ENCODE results near the gene GADD45A. TPM values are rescaled to one million over a fixed set of nuclear protein-coding genes. Genes with fewer than 3 reads are reported as not detected.

The GADD45A gene
- total RNA-seq, 1 donor from 2014 or later = 162 TPM

- no peak overlapping the region for H3K4me2 ChIP-seq (ENCODE audit: low read length)
- H3K4me3 ChIP-seq (ENCODE audit: insufficient read depth, low read depth, low read length) = no peak overlapping the region
- no peak overlapping the region for H3K9ac ChIP-seq (ENCODE audit: low read length)
- H3K79me2 ChIP-seq (ENCODE audit: insufficient read depth, low read length) = peaks cover 79% of the 10 kb centered on the region
- no peaks in the 10 kb centered on the region for H3K9me3 ChIP-seq (ENCODE audit: insufficient read depth, low read depth, low read length)
- no peak overlapping the region for H2AFZ ChIP-seq (ENCODE audit: low read depth, low read length)
- H3K4me1 ChIP-seq (ENCODE audit: insufficient read depth, low read length) = peaks cover 27% of the 10 kb centered on the region
- H3K4me1 Mint-ChIP-seq (ENCODE audit: low read depth, unreplicated experiment) = peaks cover 48% of the 10 kb centered on the region
- H3K36me3 ChIP-seq (ENCODE audit: insufficient read depth, low read length) = peaks cover 4% of the 10 kb centered on the region
- H3K36me3 Mint-ChIP-seq (ENCODE audit: low read depth, unreplicated experiment) = peaks cover 4% of the 10 kb centered on the region
- no peak for TF ChIP-seq EZH2 (IDR thresholded peaks at IDR 0.05; ENCODE audit: insufficient read depth, low read length)
- TF ChIP-seq CTCF (IDR thresholded peaks at IDR 0.05; ENCODE audit: insufficient read depth, low read depth, low read length) = no peak
- no peak for DNase-seq (ENCODE audit: low read depth)
- no peaks in the 10 kb centered on the region for H3K27me3 ChIP-seq (ENCODE audit: insufficient read depth, low read length)
- H4K20me1 ChIP-seq (ENCODE audit: insufficient read depth, low read length) = peaks cover 16% of the 10 kb centered on the region
- FAIRE-seq = no peak
- no peak overlapping the region for H3K27ac ChIP-seq (ENCODE audit: low read depth, low read length)
- H3K9me3 Mint-ChIP-seq (ENCODE audit: unreplicated experiment) = no peaks in the 10 kb centered on the region
- no peaks in the 10 kb centered on the region for H3K27me3 Mint-ChIP-seq (ENCODE audit: low read depth, unreplicated experiment)
- H3K4me3 Mint-ChIP-seq (ENCODE audit: unreplicated experiment) = no peak overlapping the region
- no peak overlapping the region for H3K27ac Mint-ChIP-seq (ENCODE audit: unreplicated experiment)
Observed at GRCh38 chr1:67737875-67738274, 52.9 kb downstream of the GADD45A start.

Other genes with a start within 250 kb of the GADD45A start
- gene GNG12, start 148.3 kb downstream of the GADD45A start, total RNA-seq = 96.8 and 101 TPM in 2 replicates